ENCODE data around the gene CRYGN.

The CRYGN gene

DNA sequence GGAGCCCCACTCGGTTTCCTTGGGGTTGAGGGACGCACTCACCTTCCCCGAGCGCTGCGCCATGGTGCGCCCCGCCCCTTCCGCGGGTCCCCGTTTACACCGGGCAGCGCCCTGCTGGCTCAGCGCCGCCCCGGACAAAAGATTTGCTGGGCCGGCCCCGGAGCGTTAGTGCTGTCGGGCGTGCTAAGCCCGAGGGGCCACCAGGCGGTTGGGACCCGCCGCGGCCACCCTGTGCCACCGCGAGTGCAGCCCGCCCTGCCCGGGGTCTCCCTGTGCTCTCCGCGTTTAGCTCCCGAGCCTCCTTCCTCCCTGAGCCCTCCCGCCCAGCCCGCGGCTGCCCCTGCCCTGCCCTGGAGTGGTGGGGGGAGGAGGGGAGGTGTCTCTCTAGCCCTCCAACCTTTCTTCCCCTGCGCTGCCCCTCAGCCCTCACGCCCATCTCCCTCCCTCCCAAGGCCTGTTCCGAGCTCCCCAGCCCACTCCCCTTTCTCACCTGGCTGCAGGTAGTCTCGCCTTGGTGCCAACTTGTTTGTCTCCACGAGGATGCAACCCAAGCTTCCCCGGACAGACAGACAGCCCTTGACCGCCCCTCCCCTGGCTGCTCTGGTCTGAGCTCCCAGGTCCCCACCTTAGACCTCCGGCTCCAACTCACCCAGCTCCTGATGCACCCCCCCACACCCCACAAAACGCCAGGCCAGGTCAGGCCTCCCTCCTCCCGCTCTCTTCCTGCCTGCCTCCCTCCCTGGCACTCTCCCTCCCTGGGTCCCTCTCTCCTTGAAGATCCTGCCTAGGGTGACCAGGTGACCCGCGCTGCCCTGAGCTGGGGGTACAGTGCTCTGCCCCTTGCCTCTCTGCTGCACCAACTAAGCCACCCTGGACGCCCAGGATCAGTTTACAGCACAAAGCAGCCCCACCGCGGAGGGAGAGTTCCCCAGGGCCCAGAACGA lies at the start of gene CRYGN:
Gene CRYGN, minus strand, starts transcription at position 287 of the 944 bp plus-strand sequence. Its CDS starts 224 bp downstream, at position 63.
- no peak for DNase-seq (ENCODE audit: low read depth in 2 of 2)

GRCh38 chr7:151489498-151489897 lies 49.6 kb upstream of the CRYGN start:
- DNase-seq (ENCODE audit: low read depth in 2 of 2): no peak

DNA sequence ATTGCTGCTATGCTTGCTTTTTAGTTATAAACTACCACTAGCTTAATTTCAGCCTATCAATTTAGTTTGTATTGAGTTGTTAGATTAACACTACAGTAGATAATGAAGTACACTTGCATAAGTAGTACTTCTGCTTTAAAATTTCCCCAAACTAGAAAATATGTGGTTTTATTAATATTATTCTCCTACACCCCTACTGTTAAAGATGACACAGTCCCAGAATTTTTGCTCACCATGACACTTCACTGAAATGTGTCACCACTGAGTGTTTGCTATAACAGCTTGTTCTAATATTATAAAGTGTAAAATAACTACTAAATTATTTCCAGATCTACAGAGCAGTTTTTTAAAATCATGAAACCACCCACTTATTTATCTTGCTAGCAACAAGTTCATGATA lies 48.2 kb upstream of the CRYGN start:
- DNase-seq (ENCODE audit: low read depth in 2 of 2): no peak

- no peak for DNase-seq (ENCODE audit: low read depth in 2 of 2)
These were observed 47.3 kb upstream of the CRYGN start for GRCh38 chr7:151487228-151487627.

GRCh38 chr7:151486074-151486473 lies 46.1 kb upstream of the CRYGN start:
- DNase-seq (ENCODE audit: low read depth in 2 of 2): no peak

DNA sequence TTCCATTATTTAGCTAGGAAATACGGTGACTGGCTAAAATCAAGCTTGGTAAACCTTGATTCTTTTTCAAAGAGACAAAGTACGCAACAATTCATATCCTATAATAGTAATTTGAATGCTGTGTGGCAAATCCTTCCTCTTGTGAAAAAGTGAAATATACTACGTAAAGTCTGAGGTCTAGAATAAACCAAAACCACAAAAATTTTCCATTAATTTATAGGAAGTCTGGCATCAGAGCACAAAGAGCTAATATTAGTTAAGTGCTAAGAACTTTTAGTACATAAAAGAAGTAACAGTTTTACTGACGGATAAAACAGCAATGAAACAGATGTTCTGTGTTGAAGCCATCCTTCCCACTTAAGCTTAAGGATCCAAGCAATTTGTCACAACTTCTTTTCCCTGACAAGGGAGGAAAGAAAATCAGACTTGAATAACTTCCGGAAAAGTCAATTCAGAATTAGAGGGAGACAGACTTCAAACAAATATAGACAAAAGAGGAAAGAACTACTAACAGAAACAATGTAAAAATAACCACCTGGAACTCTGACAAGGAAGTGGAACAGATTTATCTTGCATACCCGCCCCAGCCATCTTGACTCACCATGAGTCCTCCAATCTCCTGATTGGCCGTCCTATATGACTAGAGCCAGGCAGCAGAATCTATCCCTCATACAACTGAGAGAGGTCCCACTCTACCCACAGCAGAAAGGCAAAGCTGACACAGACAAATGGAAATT lies 45.2 kb upstream of the CRYGN start:
- DNase-seq (ENCODE audit: low read depth in 2 of 2): no peak

DNA sequence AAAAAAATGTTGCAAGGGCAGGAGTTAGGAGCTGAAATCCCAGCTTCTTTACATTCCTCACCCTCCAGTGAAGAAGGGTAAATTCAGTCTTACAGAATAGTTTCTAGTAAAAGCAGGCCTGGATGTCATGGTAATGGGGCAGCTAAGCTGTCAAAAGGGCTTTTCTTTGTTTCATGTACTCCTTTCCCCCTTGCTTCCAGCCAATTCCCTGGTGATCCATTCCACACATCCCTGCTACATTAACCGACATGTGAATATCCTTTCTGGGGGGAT lies 43.7 kb upstream of the CRYGN start:
- no peak for DNase-seq (ENCODE audit: low read depth in 2 of 2)

DNA sequence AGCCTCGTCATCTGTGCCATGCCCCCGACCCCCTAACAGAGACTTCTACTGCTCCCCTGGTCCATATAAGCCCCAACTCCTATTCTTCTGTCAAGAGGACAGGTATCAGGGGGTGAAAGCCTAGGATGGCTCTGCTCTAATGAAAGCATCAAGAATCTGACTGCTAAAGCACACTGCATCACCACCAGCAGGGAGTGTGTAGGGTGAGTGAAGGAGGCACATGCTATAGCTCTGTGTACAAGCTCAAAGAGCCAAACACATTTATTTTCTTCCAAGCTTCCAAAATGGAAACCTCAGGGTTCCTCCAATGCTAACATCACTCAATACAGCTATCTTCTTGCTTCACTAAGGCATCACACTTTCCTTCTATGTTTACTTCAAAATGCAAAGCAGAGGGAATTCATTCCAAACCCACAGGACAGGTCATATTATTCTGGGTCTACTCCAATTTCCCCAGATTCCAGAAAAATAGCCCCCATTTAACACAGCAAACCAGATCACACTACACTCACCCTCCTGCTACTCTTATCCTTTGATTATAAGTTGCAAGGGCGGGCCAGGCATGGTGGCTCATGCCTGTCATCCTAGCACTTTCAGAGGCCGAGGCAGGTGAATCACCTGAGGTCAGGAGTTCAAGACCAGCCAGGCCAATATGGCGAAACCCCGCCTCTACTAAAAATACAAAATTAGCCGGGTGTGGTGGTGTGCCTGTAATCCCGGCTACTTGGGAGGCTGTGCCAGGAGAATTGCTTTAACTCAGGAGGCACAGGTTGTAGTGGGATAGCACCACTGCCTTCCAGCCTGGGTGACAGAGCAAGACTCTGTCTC lies 43.2 kb upstream of the CRYGN start:
- no peak for DNase-seq (ENCODE audit: low read depth in 2 of 2)

GRCh38 chr7:151481650-151482505 lies 41.9 kb upstream of the CRYGN start:
- no peak for DNase-seq (ENCODE audit: low read depth in 2 of 2)

DNA sequence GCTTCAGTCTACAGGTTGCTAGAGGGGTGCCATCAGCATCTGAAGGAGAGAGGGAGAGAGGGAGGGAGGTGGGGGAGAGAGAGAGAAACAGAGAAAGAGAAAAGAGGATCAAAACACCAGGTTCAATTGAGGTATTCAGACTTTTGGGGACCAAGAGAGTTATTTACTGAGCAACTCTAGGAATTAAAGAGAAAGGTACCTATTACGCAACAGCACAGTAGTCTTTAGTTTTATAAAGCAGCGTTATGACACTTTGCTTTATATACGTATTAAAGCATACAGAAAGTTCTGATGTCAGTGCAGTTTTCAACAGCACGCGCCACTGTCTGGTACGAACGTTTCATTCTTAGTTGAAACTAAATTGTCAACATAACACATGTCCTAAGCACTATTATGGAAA lies 37.9 kb upstream of the CRYGN start:
- no peak for DNase-seq (ENCODE audit: low read depth in 2 of 2)

DNA sequence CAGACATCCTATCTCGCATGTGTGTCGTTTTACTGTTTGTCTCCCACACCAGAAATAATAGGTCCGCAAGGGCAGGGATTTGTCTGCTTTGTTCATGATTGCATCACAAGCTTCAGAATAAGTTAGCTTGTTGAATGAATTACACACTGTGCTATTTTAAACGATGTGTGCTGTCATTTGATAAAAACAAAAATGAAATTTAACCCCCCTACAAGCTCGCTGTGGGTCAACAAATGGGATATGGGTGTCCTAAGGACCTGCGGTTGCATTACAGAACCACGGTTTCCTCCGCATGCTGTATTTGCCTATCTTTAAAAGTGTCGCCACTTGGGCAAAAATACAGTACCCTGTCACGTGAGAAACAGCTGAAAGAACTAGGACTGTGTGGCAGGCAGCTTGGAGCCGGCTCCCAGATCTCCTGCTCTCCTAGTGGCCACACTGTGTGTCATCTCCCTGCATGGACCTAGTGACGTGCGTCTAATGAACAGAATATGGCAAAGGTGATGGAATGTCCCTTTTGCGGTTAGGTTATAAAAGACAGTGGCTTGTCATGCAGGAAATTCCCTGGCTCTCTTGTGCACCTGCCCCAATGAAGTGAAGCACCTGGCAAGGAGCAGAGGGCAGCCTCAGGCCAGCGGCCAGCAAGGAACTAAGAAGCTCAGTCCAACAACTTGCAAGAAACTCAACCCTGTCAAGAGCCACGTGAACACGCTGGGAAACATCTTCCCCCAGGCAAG lies 32.9 kb upstream of the CRYGN start:
- no peak for DNase-seq (ENCODE audit: low read depth in 2 of 2)

- DNase-seq (ENCODE audit: low read depth in 2 of 2): no peak
These were observed 30.8 kb upstream of the CRYGN start for GRCh38 chr7:151470711-151471110.

- no peak for DNase-seq (ENCODE audit: low read depth in 2 of 2)
These were observed 29.3 kb upstream of the CRYGN start for GRCh38 chr7:151469281-151469680.

- DNase-seq (ENCODE audit: low read depth in 2 of 2): no peak
These were observed 28.5 kb upstream of the CRYGN start for GRCh38 chr7:151468217-151469018.

DNA sequence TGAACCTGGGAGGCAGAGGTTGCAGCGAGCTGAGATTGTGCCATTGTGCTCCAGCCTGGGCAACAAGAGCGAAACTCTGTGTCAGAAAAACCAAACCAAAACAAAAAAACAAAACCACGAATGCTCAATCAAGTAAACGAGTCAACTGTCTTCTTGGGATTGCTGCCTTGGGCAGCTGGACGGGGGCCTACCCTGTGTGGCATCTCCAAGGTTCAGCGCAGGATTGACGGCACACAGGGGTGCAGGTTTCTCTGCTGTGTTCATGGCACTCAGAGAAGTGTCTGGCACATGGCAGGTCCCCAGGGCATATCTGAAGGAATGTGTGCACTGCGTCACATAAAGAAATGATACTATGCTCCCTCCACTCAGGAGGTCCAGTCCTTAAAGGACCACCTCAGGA lies 25.2 kb upstream of the CRYGN start:
- DNase-seq (ENCODE audit: low read depth in 2 of 2): no peak

GRCh38 chr7:151462306-151462779 lies 22.4 kb upstream of the CRYGN start:
- DNase-seq (ENCODE audit: low read depth in 2 of 2): no peak

- DNase-seq (ENCODE audit: low read depth in 2 of 2): no peak
These were observed 21.9 kb upstream of the CRYGN start for GRCh38 chr7:151461942-151462230.

DNA sequence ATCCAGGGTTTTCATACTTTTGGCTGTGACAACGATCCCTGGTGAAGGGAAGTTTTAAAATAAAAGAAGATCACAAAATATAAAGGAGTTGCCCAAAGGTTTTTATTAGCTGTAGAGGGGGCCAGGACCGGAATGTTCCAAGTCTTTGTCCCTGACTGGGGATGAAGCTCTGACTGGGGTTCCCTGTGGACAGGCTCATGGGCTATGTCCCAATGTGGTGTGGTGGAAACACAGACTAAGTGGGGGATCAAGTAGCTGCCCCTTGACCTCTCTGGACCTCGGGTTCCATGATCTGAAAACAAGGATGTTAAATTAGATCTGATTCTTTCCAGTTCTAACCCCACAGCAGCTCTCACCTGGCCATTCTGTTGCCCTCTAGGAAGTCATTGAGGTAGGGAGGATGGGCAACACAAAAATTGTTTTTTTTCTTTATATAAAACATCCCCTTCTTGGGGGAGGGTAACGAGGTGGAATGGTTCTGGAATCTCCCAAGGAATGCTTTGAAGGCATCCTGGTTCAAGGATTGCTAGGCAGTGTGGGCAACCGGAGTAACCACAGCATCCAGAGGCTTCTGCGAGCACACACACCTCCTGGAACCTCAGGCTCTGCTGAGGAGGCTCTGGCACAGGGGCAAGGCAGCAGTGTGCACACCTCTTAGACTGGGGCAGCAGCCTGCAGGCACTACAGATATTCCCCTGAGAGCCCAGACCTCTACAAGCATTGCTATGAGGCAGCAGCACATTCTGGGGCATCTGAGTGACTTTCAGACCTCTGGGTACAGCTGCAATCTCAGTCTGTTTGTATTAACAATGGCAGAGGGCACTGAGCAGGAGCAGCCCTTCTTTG lies 21.4 kb upstream of the CRYGN start:
- DNase-seq (ENCODE audit: low read depth in 2 of 2): no peak

GRCh38 chr7:151460474-151460855 lies 20.5 kb upstream of the CRYGN start:
- DNase-seq (ENCODE audit: low read depth in 2 of 2): no peak
